NCI-H187 (cell line): ENCODE measurements around the gene CDKN1C.

Source experiments
- DNase-seq, 2 experiments: peaks; one replicate each; lab custom pipeline; 2025; lab: John Stamatoyannopoulos, UW

CDKN1C gene

DNA sequence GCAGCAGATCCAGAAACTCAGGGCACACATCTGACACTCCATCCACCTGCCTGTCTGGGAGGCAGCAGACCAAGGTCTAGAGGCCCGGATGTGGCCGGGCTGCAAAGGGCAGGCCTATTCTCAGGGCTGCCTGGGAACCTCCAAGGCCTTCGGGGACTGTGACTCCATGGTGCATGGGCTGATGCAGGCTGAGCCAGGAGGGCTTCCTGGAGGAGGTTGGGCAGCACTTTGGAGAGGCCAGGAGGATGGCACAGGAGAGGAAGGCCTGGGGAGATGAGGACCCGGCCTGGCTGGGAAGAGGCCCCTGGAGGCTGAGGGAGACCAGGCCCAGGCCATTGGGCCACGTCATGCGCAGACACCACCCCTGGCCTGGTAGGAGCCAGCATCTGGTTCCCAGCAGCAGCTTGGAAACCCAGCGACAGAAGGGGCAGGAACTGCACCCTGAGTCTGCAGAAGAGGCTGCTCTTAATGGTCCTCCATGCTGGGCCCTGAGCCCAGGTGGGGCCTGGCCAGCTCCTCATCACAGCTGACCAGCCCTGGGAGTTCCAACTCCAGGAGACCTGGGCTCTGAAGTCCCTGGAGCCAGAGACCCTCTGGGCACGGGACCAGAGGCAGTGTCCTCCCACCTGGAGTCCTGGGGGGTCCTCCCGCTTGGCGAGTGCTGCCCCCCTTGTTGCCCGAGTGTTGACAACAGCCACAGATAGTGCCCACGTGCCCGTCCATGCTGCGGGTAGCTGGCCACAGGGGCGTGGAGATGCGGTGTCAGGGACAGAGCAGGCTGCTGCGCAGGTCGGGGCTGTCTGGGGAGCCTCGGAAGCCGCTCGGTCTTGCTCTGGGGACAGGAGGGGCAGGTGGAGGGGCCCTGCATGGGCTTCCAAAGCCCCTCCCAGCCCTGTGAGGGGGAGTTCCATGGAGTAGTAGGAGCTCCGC, 38.1 kb upstream of the CDKN1C start:
- DNase-seq = no peak

DNA sequence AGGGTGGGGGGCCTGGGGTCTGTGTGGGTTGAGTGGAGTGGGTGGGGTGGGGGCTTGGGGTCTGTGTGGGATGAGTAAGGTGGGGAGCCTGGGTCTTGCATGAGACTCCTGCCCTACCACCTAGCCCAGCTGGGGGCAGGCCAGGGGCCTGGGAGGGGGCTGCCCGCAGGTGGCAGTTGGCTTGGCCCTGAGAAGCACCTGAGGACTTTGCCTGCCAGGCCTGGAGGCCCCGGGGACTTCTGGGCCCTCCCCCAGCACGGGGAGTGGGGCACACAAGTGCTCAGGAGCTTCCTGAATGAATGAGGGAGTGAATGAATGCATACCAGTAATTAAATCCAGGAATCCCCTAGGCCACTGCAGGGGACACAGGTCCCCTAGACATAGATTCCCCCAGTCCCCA, 37.1 kb upstream of the CDKN1C start:
- DNase-seq = no peak

DNA sequence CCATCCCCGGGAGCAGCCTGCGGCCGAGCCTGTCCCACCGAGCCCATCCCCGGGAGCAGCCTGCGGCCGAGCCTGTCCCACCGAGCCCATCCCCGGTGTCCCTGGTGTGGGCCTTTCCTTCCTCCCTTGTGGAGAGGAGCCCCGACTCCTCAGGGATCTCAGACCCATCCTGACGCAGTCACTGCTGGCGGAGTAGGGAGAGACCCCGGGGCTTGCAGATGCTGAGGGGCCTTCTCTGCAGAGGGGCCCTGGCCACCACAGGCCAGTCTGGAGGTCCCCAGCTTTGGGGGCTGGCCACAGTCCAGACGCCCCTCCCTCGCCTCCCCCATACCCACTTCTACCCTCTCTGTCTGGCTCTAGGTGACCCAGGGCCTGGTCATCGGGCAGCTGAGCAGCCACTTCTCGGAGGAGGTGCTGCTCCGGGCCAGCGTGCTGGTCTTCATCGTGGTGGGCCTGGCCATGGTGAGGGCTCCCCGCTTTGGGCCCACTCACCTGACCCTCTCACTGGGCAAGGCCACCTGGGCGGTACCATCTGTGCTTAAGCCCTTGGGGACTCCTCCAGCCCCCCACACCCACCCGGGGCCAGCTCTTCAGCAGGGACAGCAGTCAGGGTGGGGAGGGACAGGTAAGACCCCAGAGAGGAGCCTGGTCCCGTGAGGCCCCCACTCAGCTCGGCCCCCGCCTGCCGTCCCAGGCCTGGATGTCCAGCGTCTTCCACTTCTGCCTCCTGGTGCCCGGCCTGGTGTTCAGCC, 36.3 kb upstream of the CDKN1C start:
- DNase-seq = no peak

DNA sequence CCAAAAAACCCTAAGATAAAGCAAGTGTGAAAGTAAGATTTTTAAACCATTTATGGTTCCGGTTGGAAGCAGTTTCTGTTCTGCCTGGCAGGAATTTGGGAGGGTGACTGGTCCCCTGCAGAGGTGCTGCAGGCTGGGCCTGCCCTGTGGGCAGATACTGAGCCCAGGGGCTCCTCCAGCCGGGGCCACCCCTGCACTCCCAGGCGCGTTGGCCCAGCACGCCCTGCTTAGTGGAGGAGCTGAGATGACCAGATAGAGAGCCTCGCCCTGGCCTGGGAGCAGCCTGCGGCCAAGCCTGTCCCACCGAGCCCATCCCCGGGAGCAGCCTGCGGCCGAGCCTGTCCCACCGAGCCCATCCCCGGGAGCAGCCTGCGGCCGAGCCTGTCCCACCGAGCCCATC, 35.7 kb upstream of the CDKN1C start:
- no peak for DNase-seq

DNA sequence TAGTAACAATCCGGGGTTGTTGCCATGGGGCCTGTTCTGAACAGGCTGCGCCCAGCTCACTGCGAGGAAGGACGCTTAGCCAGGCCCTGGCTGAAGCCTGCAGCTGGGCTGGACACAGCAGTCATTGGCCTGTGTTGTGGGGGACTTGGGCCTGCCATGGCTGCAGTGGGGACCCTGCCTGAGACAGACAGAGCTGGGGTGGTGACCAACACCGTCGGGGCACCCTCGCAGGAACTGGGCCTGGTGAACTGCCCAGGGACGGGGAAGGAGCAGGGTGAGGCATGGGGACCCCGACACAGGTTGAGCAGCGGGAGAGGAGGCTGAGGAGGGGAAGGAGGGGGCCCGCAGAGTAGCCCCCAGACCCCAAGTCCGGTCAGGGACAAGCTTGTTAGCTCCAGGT, 34.8 kb upstream of the CDKN1C start:
- no peak for DNase-seq

DNA sequence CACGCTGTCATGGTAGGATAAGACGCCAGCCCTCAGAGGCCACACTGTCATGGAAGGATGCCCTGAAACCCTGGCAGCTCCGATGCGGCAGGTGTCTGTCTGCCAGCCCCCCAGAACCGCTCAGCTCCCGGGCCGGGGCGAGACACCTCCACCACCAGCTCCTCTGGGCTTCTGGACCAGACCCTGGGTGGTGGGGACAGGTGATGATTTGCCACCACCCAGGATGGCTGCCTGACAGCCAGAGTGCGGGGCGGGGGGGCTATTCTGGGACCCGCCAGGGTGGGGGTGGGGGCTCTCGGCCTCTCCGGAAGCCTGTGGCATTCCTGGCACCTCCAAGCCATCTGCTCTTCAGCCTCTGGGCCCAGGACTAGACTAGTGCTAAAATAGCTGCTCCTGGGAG, 34.3 kb upstream of the CDKN1C start:
- no peak for DNase-seq

DNA sequence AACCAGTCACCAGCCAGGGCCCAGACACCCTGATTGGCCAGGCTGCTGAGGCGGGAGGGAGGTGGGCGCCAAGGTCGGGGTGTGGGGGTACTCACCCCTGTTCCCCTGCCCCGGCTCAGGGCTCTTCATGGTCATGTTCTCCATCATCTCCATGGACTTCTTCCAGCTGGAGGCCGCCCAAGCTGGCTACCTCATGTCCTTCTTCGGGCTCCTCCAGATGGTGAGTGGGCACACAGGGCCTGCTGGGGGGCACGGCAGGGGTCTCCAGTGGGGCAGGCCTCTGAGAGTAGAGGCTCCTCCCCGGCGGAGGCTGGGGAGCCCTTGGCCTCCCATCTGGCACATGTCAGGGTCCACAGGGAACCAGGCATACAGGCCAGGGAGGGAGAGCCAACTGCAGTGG, 33.6 kb upstream of the CDKN1C start:
- no peak for DNase-seq

DNA sequence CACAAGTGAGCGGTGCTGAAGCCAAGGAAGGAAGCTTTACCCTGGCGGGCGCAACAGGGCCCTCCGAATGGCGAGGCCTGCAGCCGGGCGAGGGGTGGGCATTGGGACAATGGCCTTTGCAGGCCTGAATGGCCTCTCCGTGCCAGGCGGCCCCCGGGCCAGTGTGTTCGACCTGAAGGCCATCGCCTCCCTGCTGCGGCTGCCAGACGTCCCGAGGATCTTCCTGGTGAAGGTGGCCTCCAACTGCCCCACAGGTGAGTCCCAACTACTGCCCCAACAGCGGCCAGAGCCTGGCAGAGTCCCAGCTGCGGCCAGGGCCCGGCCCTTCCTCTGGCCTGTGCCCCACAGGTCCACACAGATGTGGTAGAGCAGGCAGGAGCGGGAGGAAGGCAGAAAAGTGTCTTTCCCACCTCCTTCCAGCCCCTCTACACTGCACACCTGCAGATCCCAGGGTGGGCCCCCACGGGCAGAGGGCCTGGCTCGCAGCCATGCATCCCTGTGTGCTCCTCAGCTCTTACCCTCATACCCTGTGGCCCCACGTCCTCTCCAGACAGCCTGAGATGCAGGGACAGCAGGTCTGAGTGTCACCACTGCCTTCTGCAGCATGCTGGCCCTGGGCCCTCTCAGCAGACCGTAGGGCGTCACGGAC, 32.4 kb upstream of the CDKN1C start:
- no peak for DNase-seq

DNA sequence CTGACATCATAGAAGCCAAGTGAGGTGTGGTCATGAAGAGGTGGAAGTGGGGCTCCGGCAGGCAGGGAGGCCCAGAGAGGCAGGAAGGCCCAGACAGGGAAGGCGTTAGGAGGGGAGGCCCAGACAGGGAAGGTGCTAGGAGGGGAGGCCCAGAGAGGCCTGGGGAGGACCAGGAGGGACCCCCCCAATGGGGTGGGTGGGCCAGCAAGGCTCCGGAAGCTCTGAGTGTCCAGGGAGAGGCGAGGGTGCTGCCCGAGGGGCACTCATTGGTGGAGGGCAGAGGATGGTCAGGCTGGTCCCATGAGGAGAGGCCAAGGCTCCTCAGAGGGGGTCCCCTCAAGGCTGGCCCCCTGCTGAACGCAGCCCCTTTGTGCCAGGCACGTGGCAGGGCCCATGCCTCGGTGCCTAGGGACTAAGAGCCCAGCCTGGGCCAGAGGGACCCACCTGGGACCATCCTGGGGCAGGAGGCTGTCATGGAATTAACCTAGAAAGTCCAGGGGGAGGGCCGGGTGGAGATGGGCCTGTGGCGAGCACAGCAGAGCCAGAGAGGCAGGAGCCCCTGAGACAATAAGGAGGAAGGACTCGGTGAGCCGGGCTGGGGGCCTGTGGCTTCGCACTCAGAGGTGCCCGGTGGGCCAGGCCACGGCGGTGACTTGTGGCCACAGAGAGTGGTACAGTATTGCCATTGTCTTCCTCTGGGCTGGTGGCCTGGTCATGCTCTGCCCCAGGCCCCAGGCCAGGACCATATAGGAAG, 31.5 kb upstream of the CDKN1C start:
- DNase-seq = no peak

DNA sequence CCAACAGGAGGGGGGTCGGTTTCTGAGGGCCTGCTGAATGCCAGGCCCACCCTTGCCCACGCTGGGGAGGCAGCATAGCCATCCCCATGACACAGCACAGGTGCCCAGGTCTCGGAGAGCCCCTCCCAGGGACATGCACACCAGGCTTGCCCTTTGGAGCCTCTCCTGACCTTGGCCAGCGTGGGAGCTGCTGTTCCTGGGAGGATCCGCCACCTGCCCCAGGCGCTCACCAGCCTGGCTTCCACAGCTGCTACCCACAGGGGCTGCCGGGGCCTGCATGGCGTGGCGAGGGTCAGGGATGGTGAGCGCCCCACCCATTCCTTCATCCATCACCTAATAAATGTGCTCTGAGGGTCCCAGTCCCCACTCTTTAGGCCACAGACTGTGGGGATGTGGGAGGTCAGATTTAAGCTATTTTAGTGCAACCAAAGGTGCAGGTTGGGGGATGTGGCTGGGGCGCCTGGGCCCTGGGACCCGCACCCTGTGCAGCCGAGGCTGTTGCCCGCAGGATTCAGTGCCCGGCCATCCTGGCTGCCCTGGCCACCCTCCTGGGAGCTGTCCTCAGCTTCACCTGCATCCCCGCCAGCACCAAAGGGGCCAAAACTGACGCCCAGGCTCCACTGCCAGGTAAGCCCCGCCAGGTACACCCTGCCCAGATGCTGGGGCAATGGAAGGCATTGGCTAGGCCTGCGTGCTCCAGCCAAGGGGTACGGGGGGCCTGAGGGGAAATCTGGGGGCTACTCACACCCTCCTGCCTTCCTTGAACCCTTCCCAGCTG, 30.7 kb upstream of the CDKN1C start:
- DNase-seq = no peak

DNA sequence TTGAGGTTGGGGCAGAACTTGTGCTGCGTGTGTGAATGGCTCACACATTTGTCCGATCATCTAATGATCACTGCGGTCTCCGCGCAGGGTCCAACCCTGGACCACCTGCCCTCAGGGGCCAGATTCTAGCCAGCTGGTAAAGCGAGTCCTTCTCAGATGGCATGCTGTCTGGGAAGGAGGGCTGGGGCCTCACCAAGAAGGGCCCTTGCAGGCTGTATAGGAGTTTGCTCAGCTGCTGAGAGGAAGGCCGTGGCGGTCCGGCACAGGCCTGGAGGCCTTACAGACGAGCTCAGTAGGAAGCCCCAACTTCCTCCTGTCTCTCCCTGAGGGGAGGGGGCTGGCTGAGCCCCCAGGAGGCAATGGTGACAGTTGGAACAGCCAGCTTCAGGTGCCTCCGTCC, 29.9 kb upstream of the CDKN1C start:
- no peak for DNase-seq

DNA sequence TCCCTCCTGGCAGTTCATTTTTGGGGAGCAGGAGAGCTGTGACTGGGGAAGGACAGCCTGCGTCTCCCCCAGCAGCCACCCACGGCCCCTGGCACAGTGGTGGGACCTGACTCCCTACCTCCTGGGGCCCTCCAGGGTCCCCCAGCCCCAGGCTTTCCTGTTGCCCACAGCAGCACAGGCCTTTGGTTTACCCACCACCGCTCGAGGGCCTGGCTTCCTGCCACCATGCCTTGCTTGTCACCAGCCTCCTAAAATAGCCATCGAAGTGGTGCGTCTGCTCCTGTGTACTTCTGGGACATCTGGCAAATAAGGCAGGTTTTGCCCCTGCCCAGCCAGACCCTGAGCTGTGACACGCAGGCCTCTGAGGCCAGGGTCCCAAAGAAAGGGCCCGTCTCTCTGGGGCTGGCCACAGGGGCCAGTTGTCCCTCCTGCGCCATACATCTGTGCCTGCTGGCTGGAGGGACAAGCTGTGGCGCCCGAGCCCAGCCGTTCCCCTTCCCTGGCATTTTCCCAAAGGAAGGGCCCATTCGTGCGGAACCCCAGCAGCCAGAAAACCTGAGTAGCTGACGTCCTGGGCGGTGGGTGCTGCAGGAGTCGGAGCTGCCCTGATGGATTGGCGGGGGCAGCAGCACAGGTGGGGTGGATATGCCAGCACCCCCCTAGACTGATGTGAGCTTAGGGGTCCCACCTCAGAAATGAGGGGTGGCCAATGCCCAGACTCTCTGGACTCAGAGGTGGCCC, 29.1 kb upstream of the CDKN1C start:
- DNase-seq = no peak

DNA sequence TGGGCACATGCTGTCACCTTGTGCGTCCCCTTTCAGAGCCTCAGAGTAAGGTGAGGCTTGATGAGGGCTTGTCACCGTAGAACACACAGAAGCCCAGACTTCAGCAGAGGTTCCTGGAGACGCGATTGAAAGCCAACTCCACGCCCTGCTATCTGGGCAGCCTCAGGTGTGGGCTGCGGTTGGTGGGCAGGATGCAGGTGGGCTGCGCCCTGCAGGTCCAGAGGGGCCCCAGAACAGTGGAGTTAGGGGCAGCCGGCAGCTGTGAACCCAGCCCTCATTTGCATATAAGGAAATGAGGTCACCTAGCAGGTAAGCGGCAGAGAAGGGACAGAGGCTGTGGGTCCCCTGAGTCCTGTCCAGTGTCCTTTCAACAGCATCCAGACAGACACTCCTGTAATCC, 28.2 kb upstream of the CDKN1C start:
- DNase-seq = no peak

DNA sequence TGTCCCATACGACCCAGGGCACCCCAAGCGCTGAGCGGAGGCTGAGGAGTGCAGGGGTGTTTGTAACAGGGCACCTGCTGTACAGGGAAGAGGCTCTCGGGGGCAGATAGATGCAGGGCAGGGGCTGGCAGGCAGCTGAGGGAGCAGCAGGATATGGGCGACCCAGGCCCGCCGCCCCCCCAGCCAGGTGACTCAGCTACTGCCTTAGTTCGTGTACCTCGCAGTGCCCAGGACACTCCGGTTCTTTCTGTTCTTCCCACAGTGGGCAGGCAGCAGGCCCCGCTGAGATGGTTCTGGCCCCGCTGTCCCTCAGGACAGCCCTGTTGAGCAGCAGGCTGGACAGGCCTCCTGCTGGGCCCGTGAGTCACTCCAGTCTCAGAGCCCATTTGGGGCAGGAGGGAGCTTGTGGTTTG, 27.4 kb upstream of the CDKN1C start:
- DNase-seq = no peak

DNA sequence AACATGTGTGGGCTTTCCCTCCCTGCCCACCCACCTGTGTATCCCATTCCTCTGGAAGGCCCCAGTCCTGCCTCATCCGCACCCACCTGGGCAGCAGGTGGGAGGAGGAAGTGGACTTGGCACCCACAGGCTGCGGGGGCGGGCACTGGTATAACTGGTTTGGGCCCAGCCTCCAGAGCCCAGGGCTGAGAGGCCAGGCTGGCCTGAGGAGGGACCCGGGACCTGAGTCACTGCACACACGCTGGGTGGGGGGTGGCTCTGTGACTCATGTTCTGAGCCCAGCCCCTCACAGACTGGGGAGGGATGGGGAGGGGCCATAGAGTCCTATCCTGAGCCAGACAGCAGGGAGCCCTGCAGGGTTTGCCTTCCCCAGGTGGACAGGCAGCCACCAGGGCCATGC, 26.9 kb upstream of the CDKN1C start:
- DNase-seq = no peak

DNA sequence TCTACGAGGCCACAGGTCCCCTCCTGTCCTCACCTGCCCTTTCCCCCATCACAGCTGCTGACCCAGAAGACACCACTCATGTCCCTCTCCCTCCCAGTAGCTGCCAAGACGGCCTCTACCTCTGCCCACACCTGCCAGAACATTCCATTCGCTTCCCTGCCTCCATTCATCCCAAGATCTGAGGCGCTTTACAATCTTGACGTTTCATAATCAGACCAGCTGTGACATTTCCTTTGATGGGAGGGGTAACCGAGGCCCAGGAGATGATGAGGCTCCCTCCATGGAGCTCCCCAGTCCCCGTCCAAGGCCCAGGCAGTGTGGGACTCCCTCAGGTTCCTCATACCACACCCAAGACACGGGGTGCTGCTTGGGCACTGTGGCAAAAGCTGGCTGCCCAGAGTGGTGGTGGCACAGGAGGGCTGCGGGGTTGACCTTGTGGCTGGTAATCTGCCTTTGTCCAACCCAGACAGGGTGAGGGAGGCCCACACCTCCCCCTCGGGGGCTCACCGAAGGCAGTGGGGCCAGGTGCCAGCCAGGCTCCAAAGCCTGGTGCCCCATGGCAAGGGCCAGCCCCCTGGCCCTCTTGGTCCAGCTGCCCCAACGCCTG, 26.3 kb upstream of the CDKN1C start:
- no peak for DNase-seq

DNA sequence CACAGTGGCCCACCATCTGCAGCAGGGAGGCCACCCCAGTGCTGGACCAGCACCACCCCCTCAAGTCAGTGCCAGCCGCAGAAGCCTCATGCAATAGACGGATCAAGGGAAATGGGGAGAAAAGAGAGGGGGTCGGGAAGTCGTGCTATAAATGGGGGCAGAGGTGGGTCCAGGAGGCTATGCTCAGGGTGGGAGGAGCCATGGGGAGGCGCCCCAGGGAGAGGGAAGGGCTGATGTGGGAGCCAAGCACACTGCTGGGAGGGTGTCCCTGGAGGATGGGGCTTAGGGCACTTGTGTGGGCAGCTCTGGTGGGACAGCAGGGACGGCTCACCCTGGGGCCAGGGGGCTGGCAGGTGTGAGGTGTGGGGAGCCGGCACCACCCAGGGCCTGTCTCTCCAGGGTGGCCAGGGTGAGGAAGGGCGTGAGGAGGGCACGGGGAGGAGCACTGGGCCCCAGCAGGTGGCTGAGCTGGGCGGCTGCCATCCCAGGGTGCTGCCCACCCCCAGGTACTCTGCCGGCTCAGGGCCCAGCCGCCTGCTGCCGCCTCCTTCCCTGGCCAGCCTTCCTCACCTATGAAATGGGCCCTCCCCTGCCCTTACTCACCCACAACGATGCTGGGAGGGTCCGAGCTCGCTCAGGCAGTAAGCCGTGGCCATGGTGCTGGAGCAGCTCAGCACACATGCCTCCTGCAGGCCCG, 25.7 kb upstream of the CDKN1C start:
- no peak for DNase-seq

DNA sequence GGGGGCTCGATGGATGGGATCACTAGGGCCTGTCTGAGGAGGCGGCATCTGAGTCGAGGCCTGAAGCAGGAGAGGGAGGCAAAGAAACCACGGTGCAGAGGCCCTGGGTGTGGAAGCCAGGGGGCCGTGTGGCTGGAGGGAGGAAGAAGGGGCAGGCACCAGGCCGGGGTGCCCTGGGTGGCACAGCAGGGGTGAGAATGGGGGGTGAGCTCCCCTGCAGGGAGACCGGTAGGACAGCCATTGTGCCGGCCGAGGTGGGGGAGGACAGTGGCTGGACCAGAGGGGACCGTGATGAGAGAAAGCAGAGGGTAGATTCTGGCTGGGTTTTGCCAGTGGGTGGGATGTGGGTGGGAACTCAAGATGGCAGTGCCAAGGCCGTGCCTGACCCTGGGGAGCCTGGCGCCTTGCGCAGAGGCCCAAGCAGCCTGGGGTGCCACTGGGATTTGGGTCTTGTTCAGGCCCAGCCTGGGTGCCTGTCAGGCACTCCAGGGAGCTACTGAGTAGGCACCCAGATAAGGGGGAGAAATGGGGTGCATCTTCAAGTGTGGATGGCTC, 24.9 kb upstream of the CDKN1C start:
- no peak for DNase-seq
